Mesodermal cell (in vitro differentiated cells): ENCODE results near the gene RPGRIP1L.
"Not testable (repeated sequence)": the region's sequence is repeated elsewhere in the genome, so short reads cannot be mapped to it uniquely, and the experiment has no call there.

ENCODE experiments used
- H3K27ac ChIP-seq: 2 replicates; pipeline ENCODE4 v1.7.0; 2013; ENCODE audit warnings: mild to moderate bottlenecking, low read depth, low read length, moderate library complexity; ENCODE audit not compliant: severe bottlenecking
- H3K36me3 ChIP-seq: 2 replicates; pipeline ENCODE4 v1.7.1; 2013; ENCODE audit warnings: mild to moderate bottlenecking, low read length, moderate library complexity; ENCODE audit not compliant: control insufficient read depth, insufficient read depth
- H3K4me1 ChIP-seq: one replicate; pipeline ENCODE4 v1.7.1; 2013; ENCODE audit warnings: mild to moderate bottlenecking, low read length; ENCODE audit not compliant: insufficient read depth, control insufficient read depth, poor library complexity, severe bottlenecking
- H3K4me3 ChIP-seq: 2 replicates; pipeline ENCODE4 v1.7.0; 2013; ENCODE audit warnings: low read length, control low read depth, mild to moderate bottlenecking; ENCODE audit not compliant: insufficient read depth, poor library complexity, severe bottlenecking; ENCODE audit errors: extremely low read depth
- H3K9me3 ChIP-seq: 2 replicates; pipeline ENCODE4 v1.7.1; 2013; ENCODE audit warnings: mild to moderate bottlenecking, low read length, moderate library complexity; ENCODE audit not compliant: control insufficient read depth
- WGBS, 2 experiments: methylation state at CpG; one replicate each; pipeline ENCODE4 v1.1.5; 2013; ENCODE audit warnings: missing lambda C conversion rate in 2 of 2; ENCODE audit not compliant: insufficient coverage in 2 of 2; 5-methylcytosine and 5-hydroxymethylcytosine counted together

RPGRIP1L gene

DNA sequence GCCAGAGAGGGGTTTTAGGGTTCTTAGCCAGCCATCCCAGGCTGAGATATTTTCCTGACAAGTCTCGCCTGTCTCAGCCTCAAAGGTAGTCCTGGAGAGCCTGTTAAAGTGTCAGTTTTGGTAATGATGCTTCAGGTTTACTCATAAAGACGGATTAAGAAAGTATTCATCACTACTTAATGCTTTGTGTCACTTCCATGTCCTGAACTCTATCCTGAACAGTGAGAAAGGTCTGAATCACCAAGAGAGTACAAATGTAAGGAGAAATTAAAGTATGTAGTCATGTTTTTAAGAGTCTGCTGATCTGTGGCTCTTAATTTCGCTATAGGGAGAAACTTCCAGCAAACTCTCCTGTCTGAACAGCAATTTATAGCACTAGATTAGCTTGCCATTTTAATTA, 14.0 kb downstream of the RPGRIP1L start:
- 89% methylated on average over 1 of the region's 3 CpGs; no CpG with 5 or more reads in 1 of the 2 experiments for WGBS, 2 experiments

DNA sequence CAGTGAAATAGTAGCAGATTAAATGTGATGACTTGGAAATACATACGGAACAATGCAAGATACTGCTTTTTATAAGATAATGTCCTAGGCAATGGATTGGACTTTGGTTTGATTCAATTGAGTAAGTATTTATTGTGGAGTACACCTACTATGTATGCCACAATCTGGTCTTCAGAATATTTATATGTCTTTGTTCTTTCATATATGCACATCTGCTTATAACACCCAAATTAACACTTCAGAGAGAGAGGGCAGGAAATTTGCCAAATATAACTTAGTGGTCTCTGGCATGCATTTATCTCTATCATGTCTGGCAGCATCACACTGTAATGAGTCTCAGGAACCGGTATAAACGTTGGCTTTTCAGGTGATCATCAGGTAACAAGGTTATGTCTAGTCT, 16.9 kb downstream of the RPGRIP1L start:
- Histone ChIP-seq H3K4me3 (no peak overlapping the region), H3K9me3 (no peaks in the 10 kb centered on the region), H3K36me3 (peaks cover 17% of the 10 kb centered on the region), H3K27ac (no peak overlapping the region), H3K4me1 (no peaks in the 10 kb centered on the region)
- WGBS, 2 experiments, result 88% methylated on average over 1 of the region's 3 CpGs; no CpG with 5 or more reads in 1 of the 2 experiments

More for the DNA sequence above, 14.0 kb downstream of the RPGRIP1L start:
- H3K9me3 ChIP-seq, result no peaks in the 10 kb centered on the region
- no peak overlapping the region for H3K4me3 ChIP-seq
- H3K36me3 ChIP-seq, result peaks cover 20% of the 10 kb centered on the region
- H3K27ac ChIP-seq, result no peak overlapping the region
- H3K4me1 ChIP-seq, result no peaks in the 10 kb centered on the region

DNA sequence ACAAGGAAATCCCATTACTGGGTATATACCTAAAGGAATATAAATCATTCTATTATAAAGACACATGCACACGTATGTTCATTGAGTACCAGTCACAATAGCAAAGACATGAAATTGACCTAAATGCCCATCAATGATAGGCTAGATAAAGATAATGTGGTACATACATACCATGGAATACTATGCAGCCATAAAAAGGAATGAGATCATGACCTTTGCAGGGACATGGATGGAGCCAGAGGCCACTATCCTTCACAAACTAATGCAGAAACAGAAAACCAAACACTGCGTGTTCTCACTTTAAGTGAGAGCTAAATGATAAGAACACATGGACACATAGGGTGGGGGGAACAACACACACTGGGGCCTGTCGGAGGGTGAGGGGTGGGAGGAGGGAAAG, 18.3 kb downstream of the RPGRIP1L start:
- H3K4me3 ChIP-seq, result not testable (repeated sequence)
- peaks cover 14% of the 10 kb centered on the region for H3K36me3 ChIP-seq

DNA sequence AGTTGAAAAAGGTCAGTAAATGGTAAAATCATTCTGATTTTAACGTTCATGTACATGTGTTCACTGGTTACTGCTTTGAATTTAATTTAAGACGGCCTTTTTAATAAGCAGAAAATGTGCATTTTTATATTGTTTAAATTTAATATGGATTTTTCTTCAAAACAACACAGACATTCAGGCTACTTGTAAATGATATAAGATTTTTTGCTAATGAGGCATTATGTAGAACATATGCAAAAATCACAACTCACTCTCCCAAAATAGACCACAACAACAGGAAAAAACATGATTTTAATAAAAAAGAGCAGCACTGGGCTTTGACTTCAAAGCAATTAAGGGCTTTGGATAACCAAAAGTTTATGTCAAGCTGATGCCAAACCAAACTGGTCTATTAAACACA, 22.3 kb downstream of the RPGRIP1L start:
- H3K27ac ChIP-seq, result no peak overlapping the region
- H3K4me1 ChIP-seq, result no peaks in the 10 kb centered on the region
- H3K9me3 ChIP-seq, result no peaks in the 10 kb centered on the region
- WGBS, 2 experiments, result 50% methylated on average over 1 of the region's 2 CpGs; no CpG with 5 or more reads in 1 of the 2 experiments
- H3K36me3 ChIP-seq, result peaks cover 14% of the 10 kb centered on the region
- no peak overlapping the region for H3K4me3 ChIP-seq

More for the DNA sequence above, 18.3 kb downstream of the RPGRIP1L start:
- H3K4me1 ChIP-seq, H3K9me3 ChIP-seq, H3K27ac ChIP-seq: not testable (repeated sequence)
- 100% methylated on average over 1 of the region's 3 CpGs; no CpG with 5 or more reads in 1 of the 2 experiments for WGBS, 2 experiments

DNA sequence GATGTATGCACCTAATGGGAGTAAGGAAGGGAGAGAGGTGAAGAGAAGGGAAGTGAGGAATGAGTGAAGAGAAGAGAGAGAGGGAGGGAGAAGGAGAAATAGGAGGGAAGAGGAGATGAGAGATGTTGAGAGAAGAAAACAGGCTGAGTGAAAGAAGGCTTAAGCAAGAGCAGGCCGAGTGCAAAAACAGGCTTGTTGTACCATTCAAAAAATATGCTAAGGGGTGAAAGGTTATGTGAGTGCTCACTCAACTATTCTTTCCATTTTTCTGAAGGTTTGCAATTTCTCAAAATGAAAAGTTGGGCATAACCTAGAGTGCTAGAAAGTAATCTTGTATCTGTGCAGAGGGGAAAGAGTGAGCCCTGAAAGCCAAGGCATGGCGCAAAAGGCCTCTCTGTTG, 22.9 kb downstream of the RPGRIP1L start:
- H3K36me3 ChIP-seq, result peaks cover 12% of the 10 kb centered on the region
- H3K9me3 ChIP-seq, result no peaks in the 10 kb centered on the region
- WGBS, 2 experiments, result 100% methylated on average over 2 of the region's 2 CpGs
- H3K27ac ChIP-seq, result no peak overlapping the region
- H3K4me3 ChIP-seq, result no peak overlapping the region
- no peaks in the 10 kb centered on the region for H3K4me1 ChIP-seq

DNA sequence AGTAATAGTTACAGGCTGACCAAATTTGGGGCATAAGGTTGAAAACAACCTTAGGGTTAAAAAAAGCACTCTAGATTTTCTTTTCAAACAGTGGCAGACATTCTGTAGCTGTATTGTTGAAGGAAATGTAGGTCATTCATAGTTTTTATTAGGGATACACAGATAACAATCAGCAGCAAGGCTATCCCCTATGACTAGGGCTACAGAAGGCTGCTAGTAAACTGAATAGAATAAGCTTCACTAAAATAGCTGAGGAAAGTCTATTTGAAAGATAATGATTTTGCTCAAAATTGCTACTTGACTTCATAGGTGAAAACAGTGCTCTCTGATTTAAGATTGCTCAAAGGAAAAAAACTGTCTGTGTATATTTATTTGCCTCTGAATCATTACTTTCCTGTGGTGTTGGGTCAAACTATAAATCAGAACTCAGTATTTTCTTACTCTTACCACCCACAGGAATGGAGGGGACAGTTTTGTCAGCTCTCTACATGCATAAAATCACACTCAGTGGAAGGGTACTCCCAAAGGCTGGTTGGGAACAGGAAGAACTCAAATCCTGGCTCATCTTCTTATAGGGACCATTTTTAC, 24.8 kb downstream of the RPGRIP1L start:
- Histone ChIP-seq H3K9me3 (no peaks in the 10 kb centered on the region), H3K36me3 (no peaks in the 10 kb centered on the region), H3K4me3 (no peak overlapping the region), H3K27ac (no peak overlapping the region), H3K4me1 (no peaks in the 10 kb centered on the region)

DNA sequence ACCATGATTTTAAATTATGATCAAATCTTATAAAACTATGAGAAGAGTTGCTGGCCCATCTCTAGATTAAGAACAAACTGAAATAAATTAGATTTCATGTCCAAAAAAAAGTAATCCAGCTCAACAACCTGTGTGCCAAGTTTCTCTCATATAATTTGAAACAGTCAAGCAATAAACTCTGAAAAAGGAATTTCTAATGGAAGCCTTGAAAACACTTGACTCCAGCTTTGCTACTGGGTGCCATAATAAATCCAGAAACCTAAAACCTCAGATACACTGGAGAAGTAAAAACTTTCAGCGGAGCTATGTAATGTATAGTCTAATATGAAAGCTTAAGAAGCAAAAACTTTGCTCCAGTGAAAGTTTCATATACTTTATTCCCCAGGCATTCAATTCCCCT, 25.5 kb downstream of the RPGRIP1L start:
- Histone ChIP-seq H3K27ac (no peak overlapping the region), H3K4me3 (no peak overlapping the region), H3K4me1 (no peaks in the 10 kb centered on the region), H3K9me3 (no peaks in the 10 kb centered on the region), H3K36me3 (no peaks in the 10 kb centered on the region)
- WGBS, 2 experiments, result no CpG with 5 or more reads among the region's 1 CpG

DNA sequence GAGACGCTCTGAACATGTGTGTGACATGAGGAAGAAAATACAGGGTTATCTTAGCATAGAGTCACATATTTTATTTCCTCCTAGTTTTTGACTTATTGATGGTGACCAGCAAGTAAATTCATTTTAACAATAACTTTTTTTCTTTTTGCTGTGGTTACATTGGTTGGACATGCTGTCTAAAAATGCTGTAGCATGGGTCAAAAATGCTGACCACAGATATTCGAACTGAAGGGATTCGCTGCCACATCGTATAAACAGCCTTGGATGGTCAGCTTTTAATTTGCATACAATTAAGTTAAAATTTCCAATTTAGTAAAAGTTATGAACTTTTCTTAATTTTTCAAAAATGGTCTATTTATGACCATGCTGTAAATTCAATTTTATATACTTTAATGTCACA, 30.5 kb downstream of the RPGRIP1L start:
- Histone ChIP-seq H3K4me1 (no peaks in the 10 kb centered on the region), H3K4me3 (no peak overlapping the region), H3K9me3 (no peaks in the 10 kb centered on the region), H3K36me3 (no peaks in the 10 kb centered on the region), H3K27ac (no peak overlapping the region)
- WGBS, 2 experiments, result 100% methylated on average over 2 of the region's 4 CpGs; no CpG with 5 or more reads in 1 of the 2 experiments

DNA sequence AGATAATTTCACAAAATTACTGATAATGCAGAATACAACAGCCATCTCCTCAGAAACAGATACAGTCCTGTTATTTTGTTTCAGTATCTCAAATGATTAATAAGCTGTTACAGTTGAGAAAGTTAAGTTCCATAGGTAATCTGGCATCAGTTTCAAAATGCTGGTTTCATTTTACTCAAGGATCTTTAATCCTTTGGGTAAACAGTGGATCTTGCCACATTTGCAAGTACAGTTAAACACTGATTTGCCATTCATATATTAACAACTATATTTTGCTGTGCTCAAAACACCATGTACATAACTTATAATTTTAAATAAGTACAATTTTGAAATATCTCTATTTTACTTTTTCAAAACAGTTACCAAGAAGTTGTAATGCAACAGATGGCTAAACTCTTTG, 31.2 kb downstream of the RPGRIP1L start:
- no peaks in the 10 kb centered on the region for H3K36me3 ChIP-seq
- no peak overlapping the region for H3K4me3 ChIP-seq
- no peak overlapping the region for H3K27ac ChIP-seq
- no peaks in the 10 kb centered on the region for H3K4me1 ChIP-seq
- H3K9me3 ChIP-seq, result no peaks in the 10 kb centered on the region

DNA sequence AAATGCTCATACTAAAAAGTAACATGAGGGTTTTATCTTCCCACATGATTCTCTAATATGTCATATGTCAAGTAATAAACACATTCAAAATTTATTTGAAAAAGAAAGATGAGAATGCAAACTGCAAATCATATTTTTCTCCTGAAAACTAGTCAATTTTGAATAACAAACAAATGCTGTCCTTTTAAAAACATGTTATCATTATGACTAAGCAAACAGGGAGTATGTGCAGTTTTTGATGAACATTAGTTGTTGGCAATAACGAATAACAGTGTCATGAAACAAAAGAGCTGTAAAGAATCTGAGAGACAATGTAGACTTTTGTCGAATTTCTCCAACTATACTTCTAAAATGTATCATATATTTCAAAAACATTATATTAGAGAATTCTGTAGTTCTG, 34.8 kb downstream of the RPGRIP1L start:
- Histone ChIP-seq H3K27ac (no peak overlapping the region), H3K4me3 (no peak overlapping the region), H3K9me3 (no peaks in the 10 kb centered on the region), H3K4me1 (no peaks in the 10 kb centered on the region), H3K36me3 (no peaks in the 10 kb centered on the region)
- WGBS, 2 experiments, result no CpG with 5 or more reads among the region's 2 CpGs

DNA sequence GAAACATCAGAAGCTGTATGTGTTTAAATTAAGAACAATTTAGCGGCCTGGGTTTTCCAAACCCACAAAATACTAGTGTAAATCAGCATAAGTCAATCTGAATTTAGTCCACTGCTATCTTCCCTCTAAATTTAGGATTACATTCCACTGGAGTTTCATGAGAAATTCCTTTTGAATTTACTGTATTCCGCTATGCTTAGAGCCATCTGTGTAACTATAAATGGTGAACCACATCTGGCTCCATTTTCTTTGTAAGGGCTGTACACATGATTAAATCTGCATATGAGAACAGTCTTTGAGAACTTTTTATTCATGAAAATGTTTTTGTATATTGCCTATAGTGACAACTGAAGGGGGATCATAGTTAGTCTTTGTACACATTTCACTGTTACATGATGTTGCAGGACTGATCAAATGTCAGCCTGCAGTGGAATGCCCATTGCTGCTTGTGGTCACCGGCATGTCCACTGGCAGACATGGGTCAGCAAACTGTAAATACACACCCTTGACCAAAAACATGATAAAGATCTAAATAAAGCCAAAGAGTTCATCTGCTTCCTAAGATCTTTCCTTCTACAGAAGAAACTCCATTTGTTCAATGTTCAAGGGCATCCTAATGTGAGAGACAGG, 36.8 kb downstream of the RPGRIP1L start:
- Histone ChIP-seq H3K27ac (no peak overlapping the region), H3K36me3 (no peaks in the 10 kb centered on the region), H3K9me3 (no peaks in the 10 kb centered on the region), H3K4me3 (no peak overlapping the region), H3K4me1 (no peaks in the 10 kb centered on the region)
- WGBS, 2 experiments, result 100% methylated on average over 1 of the region's 3 CpGs
